Peyer's patch (tissue), 4 donors: Measurements from ENCODE around the gene SEMA3C.

Source experiments
- POLR2A ChIP-seq, 2 donors: fragments of 450-650 bp; IDR thresholded peaks; one replicate each; pipeline ENCODE4 v1.5.1; 2017; ENCODE audit warnings: antibody characterized with exemption in 2 of 2, mild to moderate bottlenecking in 2 of 2, moderate library complexity in 2 of 2
- TF ChIP-seq, protein P1 (sequence below), 6 experiments: fragments of 450-650 bp in 4 of 6; fragments of 200-600 bp in 2 of 6; sonication (generic) in 1 of 6; IDR thresholded peaks; one replicate each; pipeline ENCODE4 v1.5.1; 2017 to 2019; ENCODE audit warnings: antibody characterized with exemption in 6 of 6, mild to moderate bottlenecking in 3 of 6, moderate library complexity in 1 of 6

DNA sequence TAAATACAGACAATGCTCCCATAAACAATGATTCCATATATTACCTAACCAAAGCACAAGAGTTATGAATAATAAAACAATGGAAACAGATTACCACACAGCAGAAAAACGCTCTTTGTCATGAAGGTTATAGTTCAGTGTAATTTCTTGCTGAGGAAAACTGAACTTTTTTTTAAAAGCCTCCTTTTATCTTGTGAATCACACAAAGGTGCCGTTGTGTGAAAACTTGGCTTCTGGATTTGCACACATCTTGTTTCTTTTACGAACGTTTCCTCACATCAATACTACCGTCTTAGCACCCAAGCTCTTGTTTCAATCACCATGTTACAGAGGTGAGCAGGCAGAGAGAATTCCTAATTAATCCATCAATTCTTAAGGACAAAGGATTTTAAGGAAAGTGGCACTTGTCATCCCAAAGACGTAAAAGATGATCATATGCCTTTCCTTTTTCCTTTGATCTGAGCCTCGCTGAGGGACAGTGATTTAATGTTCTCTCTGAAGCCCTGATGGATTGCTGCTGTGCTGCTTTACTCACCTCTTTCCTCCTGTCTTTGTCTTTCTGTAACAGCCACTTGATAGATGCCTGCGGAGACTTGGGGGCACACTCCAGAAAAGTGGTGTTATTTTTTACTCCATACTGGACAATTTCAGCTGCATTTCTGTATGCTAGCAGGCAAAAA is 170.3 kb downstream of the SEMA3C start:
- TF ChIP-seq, protein P1, sequence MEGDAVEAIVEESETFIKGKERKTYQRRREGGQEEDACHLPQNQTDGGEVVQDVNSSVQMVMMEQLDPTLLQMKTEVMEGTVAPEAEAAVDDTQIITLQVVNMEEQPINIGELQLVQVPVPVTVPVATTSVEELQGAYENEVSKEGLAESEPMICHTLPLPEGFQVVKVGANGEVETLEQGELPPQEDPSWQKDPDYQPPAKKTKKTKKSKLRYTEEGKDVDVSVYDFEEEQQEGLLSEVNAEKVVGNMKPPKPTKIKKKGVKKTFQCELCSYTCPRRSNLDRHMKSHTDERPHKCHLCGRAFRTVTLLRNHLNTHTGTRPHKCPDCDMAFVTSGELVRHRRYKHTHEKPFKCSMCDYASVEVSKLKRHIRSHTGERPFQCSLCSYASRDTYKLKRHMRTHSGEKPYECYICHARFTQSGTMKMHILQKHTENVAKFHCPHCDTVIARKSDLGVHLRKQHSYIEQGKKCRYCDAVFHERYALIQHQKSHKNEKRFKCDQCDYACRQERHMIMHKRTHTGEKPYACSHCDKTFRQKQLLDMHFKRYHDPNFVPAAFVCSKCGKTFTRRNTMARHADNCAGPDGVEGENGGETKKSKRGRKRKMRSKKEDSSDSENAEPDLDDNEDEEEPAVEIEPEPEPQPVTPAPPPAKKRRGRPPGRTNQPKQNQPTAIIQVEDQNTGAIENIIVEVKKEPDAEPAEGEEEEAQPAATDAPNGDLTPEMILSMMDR (IDR thresholded peaks at IDR 0.05): no peak
- TF ChIP-seq POLR2A (IDR thresholded peaks at IDR 0.05): no peak
